NK-92 (cell line): ENCODE results near the gene TNN.

Experiments
- DNase-seq: peaks from one replicate; lab custom pipeline; 2025; ENCODE audit not compliant: unreplicated experiment; lab: John Stamatoyannopoulos, UW

Gene TNN

GRCh38 chr1:175137369-175137768 lies 69.7 kb downstream of the TNN start:
- DNase-seq: no peak

GRCh38 chr1:175138579-175138978 lies 70.9 kb downstream of the TNN start:
- no peak for DNase-seq

GRCh38 chr1:175145899-175146528 lies 78.4 kb downstream of the TNN start:
- DNase-seq: no peak

- no peak for DNase-seq
Observed at GRCh38 chr1:175146529-175147213, 79.0 kb downstream of the TNN start.

GRCh38 chr1:175147569-175147968 lies 79.9 kb downstream of the TNN start:
- DNase-seq: no peak

GRCh38 chr1:175148068-175148467 lies 80.4 kb downstream of the TNN start:
- DNase-seq: no peak

GRCh38 chr1:175150596-175151319 lies 83.1 kb downstream of the TNN start:
- no peak for DNase-seq

GRCh38 chr1:175152006-175152652 lies 84.5 kb downstream of the TNN start:
- no peak for DNase-seq

- no peak for DNase-seq
Observed at GRCh38 chr1:175154629-175155472, 87.2 kb downstream of the TNN start.

GRCh38 chr1:175155473-175155856 lies 87.8 kb downstream of the TNN start:
- no peak for DNase-seq

GRCh38 chr1:175155936-175156335 lies 88.3 kb downstream of the TNN start:
- no peak for DNase-seq

- DNase-seq: no peak
Observed at GRCh38 chr1:175157200-175157599, 89.6 kb downstream of the TNN start.

- DNase-seq: no peak
Observed at GRCh38 chr1:175158170-175158591, 90.5 kb downstream of the TNN start.

- no peak for DNase-seq
Observed at GRCh38 chr1:175162955-175163354, 95.3 kb downstream of the TNN start.

GRCh38 chr1:175163702-175164101 lies 96.1 kb downstream of the TNN start:
- DNase-seq: no peak

- DNase-seq: no peak
Observed at GRCh38 chr1:175164751-175165150, 97.1 kb downstream of the TNN start.

GRCh38 chr1:175166746-175167145 lies 99.1 kb downstream of the TNN start:
- DNase-seq: no peak

GRCh38 chr1:175167861-175168260 lies 100.2 kb downstream of the TNN start:
- DNase-seq: no peak

- DNase-seq: no peak
Observed at GRCh38 chr1:175168782-175169181, 101.1 kb downstream of the TNN start.

GRCh38 chr1:175169286-175170018 lies 101.8 kb downstream of the TNN start:
- DNase-seq: no peak
